ENCODE data around the gene SCGB1D1.
"Not testable (repeated sequence)": the region's sequence is repeated elsewhere in the genome, so short reads cannot be mapped to it uniquely, and the experiment has no call there.

Gene SCGB1D1

GRCh38 chr11:62169448-62169847, 20.6 kb upstream of the SCGB1D1 start:
- DNase-seq = no peak

GRCh38 chr11:62169935-62170334, 20.1 kb upstream of the SCGB1D1 start:
- no peak for DNase-seq

DNA sequence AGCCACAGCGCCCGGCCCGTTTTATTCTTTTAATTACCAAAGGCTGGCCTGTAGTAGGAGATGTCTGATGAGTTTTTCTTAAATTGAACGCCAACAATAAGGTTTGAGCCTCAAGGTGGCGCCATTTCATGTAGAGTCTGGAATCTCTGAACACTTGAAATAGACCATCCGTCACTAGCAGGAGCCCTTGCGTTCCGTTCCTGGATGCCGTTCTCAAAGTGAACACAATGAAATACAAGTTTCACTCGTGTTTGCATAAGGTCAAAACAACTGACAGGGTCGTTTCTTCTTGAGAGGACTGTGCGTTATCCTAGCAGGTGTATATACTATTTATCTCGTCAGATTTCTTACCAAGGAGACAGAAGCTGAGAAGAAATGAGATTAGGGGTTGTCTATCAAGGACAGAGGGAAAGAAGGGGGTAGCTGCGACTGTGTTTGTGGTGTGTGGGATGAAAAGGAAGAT, 18.7 kb upstream of the SCGB1D1 start:
- no peak for DNase-seq

- DNase-seq = no peak
Measured at GRCh38 chr11:62172294-62172693, 17.7 kb upstream of the SCGB1D1 start.

- no peak for DNase-seq
Measured at GRCh38 chr11:62176766-62177165, 13.2 kb upstream of the SCGB1D1 start.

DNA sequence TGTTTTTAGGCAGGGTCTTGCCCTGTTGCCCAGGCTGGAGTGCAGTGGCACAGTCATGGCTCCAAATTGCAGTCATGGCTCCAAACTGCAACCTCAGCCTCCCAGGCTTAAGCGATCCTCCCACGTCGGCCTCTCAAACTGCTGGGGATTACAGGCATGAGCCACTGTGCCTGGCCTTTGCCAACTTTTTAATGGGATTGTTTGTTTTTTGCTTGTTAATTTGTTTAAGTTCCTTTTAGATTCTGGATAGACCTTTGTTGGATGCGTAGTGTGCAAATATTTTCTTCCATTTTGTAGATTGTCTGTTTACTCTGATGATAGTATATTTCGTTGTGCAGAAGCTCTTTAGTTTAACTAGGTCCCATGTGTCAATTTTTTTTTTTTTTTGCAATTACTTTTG, 10.0 kb upstream of the SCGB1D1 start:
- no peak for DNase-seq

GRCh38 chr11:62181097-62181496, 8.9 kb upstream of the SCGB1D1 start:
- no peak for DNase-seq

DNA sequence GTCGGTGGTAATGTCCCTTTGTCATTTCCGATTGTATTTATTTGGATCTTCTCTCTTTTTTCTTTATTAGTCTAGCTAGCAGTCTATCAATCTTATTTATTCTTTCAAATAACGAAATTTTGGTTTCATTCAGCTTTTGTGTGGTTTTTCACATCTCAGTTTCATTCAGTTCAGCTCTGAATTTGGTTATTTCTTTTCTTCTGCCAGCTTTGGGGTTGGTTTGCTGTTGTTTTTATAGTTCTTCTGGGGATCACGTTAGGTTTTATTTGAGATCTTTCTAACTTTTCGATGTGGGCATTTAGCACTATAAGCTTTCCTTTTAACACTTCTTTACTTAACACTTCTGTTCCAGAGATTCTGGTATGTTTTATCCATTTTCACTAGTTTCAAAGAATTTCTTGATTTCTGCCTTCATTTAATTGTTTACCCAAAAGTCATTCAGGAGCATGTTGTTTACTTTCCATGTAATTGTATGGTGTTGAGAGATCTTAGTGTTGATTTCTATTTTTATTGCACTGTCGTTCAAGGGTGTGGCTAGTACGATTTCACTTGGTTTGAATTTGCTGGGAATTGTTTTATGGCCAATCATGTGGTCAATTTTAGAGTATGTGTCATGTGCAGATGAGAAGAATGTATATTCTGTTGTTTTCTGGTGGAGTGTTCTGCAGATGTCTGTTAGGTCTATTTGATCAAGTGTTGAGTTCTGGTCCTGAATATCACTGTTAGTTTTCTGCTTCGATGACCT, 7.7 kb upstream of the SCGB1D1 start:
- DNase-seq = no peak

- no peak for DNase-seq
Measured at GRCh38 chr11:62186195-62186594, 3.8 kb upstream of the SCGB1D1 start.

DNA sequence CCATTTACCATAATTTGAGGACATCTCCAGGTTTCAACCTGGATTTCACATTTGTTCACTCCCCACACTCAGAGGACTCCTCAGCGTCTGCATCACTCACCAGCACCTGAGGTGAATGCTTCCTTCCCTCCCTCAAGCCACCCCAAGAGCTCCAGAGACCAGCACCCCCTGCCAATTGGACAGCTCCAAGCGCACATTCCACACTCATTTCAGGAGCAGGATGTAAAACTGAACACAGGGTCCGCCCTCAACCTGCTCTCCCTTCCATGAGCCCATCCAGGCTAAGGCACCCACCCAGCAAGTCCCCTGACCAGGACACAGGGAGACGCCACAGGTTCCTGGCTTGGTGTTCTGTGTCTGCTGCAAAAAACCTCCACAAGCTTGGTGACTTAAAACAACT, 3.9 kb downstream of the SCGB1D1 start:
- DNase-seq = no peak

- DNase-seq = not testable (repeated sequence)
Measured at GRCh38 chr11:62195010-62195409, 5.0 kb downstream of the SCGB1D1 start.

GRCh38 chr11:62195945-62196344, 5.9 kb downstream of the SCGB1D1 start:
- no peak for DNase-seq

DNA sequence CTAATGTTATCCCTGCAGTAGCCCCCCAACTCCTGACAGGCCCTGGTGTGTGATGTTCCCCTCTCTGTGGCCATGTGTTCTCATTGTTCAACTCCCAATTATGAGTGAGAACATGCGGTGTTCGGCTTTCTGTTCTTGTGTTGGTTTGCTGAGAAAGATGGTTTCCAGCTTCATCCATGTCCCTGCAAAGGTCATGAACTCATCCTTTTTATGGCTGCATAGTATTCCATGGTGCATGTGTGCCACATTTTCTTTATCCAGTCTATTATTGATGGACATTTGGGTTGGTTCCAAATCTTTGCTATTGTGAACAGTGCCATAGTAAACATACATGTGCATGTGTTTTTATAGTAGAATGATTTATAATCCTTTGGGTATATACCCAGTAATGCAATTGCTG, 7.4 kb downstream of the SCGB1D1 start:
- not testable (repeated sequence) for DNase-seq

DNA sequence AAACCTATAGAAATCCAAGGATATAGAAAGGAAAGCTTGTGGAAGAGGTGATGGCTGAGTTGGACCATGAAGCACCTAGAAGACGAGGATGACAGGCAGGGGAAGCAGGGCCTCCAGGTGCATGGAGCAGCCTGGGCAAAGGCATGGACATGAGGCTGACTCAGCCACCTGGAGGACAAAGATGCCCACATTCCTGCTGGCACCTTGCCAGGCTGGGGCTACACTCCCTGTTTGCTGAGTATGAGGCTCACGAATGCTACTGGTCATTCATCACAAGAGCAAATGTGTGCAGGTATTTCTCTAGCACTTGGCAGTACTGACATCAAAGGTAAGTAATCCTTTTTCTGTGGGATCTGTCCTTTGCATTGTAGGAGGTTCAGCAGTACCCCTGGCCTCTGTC, 11.4 kb downstream of the SCGB1D1 start:
- no peak for DNase-seq

- DNase-seq = no peak
Measured at GRCh38 chr11:62202910-62203309, 12.9 kb downstream of the SCGB1D1 start.

GRCh38 chr11:62204430-62204829, 14.4 kb downstream of the SCGB1D1 start:
- DNase-seq = no peak

DNA sequence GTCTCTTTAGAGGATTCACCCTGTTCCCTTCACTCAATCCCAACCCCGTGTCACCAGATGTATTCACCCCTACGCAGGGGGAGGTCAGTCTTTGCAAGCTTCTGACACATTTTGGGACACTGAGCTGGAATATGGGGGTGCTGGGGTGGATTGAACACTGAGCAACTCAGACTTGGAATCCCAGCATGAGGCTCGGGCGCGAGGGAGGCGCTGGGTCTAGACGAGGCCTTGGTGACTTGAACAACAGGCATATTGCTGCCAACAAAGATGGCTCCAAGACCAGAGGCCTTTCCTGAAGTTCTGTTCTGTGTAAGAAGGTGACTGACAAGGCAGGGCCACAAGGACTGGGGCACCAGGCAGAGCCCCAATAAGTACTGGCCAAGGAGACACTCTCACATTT, 15.4 kb downstream of the SCGB1D1 start:
- no peak for DNase-seq

GRCh38 chr11:62206276-62207066, 16.5 kb downstream of the SCGB1D1 start:
- DNase-seq = not testable (repeated sequence)

- no peak for DNase-seq
Measured at GRCh38 chr11:62208785-62209144, 18.7 kb downstream of the SCGB1D1 start.

DNA sequence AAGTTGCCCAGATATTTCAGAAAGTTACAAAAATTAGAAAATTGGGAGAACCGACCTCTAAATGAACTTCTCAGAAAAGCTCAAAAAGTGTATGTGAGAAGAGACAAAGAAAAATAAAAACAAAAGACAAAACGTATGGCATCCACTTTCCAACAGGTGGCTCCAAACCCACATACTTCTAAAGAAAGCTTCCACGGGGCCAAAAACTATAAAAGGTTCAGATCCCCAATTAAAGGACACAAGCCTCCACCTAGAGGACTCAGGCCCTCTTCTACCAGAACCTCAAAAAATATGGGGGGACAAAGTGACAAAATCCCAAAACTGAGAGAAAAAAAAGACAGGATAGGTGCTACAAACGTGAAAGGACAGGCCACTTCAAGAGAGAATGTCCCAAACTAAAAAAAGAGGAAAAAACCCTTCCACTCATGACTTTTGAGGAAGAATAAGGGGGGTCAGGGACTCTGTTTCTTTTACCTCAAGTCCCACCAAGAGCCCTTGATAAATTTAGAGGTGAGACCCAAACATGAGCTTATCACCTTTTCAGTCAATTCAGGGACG, 27.3 kb downstream of the SCGB1D1 start:
- DNase-seq = no peak

- DNase-seq = no peak
Measured at GRCh38 chr11:62221498-62221897, 31.5 kb downstream of the SCGB1D1 start.

DNA sequence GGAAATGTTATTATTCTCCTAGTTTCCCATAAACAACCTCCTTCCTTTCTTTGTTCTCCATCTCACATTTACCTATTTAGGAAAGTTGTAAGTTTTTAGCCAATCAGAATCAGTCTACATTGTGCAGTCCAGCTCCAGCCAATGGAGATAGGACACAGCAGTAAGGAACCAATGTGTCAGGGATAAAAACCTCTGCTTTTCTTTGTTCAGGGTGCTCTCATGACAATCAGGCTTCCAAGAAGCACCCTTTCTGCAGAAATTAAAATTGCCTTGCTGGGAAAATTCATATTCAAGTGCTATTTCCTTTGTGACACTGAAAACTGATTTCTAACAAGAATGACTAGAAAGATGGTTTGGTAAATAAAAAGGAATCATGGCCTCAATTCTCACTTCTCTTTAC, 33.1 kb downstream of the SCGB1D1 start:
- no peak for DNase-seq

- DNase-seq = no peak
Measured at GRCh38 chr11:62233730-62234129, 43.7 kb downstream of the SCGB1D1 start.

DNA sequence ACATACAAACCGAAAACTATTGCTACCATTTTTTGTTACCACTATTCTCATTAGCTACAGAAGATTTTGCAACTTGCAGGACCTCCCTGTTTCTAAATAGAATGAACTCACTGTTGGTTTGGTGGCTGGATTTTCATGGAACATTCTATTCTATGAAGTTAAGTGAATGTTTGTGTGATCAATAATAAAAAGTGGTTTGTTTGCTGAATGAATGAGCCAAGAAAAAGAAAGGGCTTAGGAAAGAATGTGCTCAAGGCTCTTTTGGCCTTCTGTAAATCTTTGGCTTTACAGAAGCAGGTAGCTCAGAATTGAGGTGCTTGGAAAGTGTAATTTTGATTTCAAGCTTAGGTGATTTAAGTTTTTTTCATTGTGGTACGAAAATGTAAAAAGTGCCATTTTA, 46.2 kb downstream of the SCGB1D1 start:
- no peak for DNase-seq

All from GOT3 (cell line).